GM19372 (cell line): ENCODE measurements around the gene MRM1.

ENCODE experiments used
- ATAC-seq: cut with Tn5 transposase; IDR thresholded peaks from one replicate; pipeline ENCODE4 v1.9.1; 2021; ENCODE audit warnings: mild to moderate bottlenecking, low read depth, moderate library complexity; ENCODE audit not compliant: unreplicated experiment

MRM1 gene

DNA sequence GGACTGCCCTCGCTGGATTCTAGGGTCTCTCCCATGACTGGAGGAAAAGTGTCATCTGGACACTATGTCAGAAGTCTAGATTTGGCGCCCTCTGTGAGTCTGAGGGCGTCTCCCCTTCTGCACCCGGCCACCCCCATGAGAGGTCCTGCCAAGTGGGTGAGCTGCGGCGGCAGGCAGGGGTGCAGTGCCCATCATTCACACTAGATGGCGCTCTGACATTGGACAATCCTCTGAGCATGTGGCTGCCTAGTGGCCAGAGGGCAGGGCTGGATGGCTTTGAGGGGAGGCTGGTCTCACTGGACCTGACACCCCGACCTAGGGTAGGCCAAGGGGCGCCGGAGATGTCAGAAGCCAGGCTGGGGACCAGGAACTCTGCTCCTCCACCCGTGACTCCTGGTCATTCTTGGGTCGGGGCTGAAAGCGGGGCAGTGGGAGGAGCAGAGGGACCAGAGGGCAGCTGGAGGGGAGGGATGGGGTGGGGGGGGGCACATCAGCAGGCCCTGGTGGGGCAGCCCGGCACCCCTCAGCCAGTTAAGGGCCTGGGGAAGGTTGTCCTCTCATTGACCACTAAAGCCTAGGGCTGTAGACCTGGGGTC lies 28.0 kb downstream of the MRM1 start:
- ATAC-seq: no peak

DNA sequence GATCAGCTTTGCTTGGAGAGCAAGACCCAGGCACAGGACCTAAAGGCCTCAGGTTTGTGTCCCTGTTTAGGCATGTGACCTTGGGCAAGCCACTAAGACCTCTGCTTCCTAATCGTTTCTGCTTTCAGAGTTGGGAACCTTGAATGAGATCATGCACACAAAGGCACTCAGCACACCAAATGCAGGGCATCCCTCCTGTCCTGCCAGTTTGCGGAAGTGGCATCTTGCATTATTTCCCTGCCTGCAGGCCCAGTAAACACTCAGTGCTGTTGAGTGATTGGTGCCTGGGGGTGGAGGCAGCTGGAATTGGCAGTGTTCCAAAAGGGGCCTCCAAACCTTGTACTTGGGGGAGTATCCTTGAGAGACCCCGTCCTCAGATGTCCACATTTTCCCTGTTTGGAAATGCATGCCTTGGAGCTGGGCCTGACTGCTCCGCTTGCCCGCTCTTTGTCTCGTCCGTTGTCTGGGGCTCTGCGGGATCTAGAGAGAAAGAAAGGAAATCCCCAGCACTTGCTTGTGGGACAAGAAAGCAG lies 28.7 kb downstream of the MRM1 start:
- no peak for ATAC-seq

DNA sequence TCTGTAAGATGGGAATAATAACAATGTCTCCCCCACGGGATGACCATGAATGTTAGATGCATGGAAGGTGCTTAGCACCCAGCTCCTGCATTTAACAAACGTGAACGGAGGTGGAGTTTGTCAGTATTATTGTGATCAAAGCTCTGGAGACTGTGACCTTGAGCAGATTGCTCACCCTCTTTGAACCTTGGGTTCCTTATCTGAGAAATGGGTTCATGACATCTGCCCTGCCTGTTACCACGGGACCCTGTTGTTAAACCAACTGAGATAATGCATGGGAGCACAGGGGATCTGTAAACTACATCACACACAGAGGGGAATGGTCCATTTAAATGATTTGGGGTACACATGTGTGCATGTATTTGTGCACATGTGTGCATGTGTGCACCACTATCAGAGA lies 29.6 kb downstream of the MRM1 start:
- no peak for ATAC-seq

DNA sequence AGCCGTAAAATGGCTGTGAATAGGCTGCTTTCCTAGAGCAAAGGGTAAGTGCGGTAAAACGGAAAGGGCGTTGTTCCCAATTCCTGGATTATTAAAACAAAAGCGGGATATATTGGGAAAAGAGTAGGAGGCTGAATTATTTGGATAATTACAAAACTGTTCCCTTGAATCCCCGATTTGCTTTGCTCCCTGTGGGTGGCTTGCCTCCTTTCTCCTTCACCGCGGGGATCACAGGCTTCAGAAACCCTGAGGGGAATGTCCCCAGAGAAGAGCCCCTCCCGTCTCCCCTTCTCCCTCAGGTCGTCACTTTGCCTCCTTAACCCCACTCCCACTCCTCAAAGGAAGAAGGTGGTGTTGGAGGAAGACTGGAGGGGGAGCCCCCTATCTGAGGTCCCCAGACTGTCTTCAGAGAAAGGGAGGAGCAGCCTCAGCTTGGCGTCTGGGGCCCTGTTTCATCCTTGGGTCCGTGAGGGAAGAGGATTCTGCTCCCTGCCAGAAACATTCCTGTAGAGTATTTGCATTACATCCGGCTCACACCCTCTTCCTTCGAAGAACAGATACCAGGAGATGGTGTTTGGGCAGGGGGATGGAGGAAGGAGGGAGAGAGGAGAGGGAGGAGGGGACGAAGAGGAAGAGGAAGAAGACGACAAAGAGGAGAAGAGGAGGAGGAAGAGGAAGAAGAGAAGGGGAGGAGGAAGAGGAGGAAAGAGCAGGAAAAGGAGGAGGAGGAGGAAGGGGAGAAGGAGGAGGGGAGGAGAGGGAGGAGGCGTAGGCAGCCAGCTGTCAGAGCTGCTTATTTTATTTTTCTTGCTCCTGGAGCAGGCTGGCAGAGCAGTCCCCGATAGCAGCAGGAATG lies 31.8 kb downstream of the MRM1 start:
- no peak for ATAC-seq

DNA sequence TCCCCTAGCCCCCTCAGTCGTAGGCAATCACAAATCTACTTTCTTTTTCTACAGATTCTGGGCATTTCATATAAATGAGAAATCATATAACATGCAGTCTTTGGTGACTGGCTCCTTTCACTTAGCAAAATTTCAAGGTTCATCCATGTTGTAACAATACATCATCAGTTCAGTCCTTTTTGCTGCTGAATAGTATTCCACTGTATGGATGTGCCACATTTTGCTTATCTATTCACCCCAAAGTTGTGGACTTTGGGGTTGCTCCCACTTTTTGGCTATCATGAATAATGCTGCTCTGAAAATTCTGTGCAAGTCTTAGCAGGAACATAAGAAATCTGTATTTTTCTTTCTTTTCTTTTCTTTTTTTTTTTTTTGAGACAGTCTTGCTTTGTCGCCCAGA lies 39.0 kb downstream of the MRM1 start:
- no peak for ATAC-seq

DNA sequence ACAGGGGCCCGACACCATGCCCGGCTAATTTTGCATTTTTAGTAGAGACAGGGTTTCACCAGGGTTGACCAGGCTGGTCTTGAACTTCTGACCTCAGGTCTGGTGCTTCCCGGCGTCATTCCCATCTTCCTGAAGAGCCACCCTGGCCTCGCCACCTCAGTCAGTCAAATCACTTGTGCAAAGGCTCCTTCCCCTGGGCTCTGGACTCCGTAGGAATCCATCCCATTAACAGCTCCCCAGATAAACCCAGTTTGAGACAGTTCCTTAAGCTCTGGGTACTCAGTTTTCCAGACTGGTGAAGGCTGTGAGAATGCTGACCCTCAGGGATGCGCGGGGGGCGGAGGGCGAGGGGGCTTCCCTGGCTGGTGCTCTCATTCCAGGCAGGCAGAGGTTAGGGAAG lies 39.5 kb downstream of the MRM1 start:
- no peak for ATAC-seq

DNA sequence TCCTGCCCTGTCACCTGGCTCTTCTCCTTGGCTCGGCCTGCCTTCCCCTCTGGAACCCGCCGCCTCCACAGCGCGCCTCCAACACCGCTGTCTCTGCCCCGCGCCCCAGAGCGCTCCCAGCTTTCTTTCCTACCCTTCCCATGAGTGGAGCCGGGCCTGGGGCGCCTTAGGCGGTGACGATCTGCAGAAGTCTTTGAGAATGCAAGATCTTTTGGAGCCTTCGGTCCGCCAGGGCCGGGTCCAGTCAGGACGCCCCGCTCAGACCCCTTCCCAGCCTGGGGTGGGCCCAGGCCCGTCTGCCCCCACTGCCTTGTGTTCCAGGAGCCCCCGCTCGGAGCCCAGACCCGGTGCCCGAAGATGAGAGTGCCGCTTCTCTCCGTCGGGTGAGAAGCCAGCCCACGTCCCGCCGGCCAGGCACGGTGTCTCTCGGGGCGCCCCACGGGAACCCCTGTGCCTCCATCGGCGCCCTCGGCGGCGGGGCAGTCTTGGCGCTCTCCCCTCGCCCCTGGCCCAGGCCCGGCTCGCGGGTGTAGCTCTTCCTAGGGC lies 40.0 kb downstream of the MRM1 start:
- ATAC-seq: no peak

DNA sequence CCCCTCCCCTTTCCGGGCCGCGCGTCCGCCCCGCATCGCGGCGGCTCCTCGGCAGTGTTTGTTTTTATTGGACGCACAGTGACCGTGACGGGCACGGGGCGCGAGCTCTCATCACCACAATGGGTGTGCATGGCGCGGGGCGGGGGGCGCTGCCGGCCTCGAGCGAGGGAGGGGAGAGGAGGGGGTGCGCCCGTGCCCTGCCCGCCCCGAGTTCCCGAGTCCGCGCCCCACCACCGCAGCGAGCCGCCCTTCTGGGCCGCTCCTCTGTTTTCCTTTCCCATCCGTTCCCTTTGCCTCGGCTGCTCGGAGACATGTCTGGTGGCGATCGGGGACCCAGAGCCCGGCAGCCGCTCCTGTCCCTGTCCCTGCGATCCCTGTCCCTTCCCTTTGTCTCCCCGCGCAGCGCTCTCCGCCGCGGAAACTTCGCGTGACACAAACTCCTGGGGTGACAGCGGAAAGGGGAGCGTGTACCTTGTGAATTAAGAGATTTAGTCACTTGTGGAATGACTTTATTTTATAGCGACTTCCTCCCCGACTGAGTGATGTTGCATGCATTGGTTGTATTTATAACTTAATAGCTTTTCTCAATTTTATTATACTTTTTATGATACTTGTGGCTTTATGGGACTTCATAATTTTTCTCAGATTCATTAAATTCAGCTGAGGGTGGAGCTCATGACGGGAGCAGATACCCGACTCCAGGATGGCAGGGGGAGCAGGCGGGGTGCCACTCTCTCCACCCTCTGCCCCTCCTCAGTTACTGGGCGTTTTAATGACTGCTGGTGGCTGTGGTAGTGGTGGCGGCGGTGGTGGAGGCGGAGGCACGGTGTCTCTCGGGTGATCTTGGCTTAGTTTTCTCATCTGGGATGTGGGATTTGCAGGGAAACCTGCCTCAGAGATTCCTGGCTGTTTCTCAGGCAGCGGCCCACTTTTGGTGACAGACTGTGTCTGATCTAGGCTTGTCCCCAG lies 40.8 kb downstream of the MRM1 start:
- ATAC-seq: no peak

DNA sequence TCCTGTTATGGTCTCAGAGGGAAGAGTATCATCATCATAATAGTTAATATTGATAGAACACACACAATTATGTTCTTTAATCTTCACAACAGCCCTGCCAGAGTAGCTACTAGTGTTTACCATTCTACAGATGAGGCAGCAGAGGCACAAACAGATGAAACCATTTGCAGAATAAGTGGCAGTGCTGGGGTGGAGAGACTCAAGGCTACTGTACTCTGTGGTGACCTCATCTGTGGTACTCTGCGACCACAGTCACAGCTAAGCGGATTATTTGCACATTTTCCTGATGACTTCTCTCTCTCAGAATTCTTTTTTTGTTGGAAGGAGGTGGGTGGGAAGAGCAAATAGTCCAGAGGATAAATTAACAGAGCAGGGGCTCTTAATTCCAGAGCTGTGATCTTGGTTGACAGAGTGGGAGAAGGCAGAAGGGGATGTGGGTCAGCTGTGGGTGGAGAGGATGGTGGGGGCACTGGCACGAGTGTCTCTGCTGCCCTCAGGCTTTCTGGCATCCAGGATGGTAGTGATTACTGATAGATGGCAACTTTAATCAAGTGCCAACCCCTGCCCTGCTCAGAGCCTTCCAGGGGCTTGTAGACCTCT lies 41.8 kb downstream of the MRM1 start:
- ATAC-seq: no peak

DNA sequence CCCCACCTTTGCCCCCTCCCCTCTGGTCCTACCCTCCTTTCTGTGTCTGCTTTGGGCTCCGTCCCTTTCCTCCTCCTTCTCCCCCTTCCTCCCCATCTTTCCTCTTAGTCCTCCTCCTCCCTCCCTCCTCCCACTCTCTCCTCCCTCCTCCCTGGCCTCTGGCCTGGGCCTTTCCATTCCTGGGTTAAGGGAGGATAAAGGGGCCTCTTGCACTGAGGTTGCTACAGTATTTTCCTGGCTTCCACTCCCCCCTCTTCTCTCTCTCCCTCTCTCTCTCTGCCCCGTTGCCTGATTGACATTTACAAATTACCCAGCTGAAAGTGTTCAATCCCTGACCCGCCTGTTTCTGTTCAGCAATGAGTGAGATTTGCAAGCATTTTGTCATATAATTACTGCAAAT lies 44.0 kb downstream of the MRM1 start:
- ATAC-seq: no peak

DNA sequence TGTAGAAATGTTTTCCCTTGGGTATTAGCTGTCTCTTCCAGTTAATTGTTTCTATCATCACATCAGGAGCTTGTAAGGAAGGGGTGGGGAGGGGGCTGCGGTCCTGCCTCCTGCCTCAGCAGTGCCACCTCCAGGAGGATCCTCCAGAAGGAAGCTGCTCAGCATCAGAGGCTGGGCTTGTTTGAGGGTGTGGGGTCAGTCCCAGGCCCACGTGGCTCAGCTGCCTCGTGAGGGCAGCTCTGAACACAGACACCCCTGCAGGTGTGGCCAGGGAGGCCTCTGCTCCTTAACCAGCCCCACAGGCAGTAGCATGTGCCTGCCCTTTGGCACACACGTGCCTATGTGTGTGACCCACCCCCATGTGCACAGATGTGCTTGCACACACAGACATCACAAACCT lies 46.3 kb downstream of the MRM1 start:
- no peak for ATAC-seq

DNA sequence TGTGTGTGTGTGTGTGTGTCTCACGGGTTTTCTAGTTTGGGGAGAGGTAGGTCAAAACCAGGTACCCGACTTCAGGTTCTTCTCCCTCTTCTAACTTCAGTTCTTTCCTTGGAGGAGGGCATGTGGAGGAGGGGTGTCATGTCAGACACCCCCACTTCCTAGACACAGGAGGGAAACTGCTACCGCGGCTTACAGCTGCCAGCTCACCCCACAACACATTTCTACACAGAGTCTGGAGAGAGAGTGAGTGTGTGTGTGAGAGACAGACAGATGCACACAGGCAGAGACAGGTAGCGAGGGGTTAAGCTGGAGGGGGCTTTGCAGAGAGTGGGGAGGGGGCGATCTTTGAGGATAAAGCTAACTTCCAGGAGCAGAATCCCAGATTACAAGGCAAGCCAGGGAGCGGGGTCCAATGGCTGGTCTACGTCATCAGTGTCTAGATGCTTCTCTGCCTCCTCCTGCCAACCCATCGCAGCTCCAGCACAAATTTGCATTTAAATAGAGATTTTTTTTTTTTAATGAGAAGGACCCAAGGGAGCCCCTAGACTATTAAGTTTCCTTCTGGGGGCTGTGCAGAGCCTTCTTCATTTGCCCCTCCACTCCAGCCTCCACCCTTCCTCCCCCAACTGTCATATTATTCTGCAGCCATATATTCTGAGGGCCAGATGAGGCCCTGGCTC lies 48.9 kb downstream of the MRM1 start:
- ATAC-seq: no peak

DNA sequence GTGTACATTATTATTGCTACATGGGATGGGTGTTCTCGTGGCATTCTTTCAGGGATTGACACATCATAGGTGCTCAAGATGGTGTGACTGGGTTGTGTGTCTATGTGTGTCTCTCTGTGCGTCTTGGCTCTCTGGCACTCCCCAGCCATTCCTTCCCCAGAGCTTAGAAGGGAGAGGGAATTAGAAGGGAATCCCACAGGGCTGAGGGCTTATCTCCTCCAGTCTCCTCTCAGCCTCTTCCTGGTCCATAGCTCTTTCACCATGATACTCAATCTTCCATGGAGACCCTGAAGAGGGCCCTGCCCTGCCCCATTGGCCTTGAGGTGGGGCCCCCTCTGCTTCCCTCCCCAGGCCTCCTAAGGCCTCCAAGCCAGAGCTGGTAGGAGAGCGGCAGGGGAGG lies 52.0 kb downstream of the MRM1 start:
- no peak for ATAC-seq

DNA sequence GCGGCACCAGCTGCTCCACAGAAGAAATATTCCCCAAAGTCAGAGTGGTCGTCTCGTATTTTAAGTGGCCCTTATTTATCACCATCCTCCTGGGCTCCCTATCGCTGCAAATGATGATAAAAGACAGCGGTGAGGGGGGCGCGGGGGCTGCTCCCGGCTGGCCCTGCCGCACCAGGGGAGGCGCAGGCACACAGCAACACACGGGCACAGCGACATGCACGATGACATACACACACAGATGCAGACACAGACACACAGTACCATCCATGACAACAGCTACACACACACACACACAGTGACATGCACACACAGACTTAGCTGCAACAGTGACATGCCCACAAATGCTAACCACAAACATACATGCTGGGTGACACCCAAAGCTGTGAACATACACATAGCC lies 52.5 kb downstream of the MRM1 start:
- ATAC-seq: no peak

DNA sequence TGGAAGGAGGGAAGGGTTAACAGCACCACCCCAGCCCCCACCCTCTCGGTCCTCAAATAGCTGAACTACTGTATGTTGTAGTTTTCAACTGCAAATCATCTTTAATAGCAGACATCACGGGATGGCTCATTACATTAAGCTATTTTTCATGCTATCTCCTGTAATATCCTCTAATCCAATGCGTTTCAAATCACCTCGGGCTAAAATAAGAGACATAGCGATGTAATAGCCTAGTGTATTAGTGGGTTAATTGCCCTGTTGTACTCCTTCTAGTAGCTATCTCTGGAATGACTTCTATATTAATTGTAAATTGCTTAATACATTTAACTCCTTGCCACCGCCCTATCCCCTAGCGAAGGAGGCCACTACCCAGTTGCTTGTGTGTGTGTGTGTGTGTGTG lies 54.3 kb downstream of the MRM1 start:
- ATAC-seq: no peak

DNA sequence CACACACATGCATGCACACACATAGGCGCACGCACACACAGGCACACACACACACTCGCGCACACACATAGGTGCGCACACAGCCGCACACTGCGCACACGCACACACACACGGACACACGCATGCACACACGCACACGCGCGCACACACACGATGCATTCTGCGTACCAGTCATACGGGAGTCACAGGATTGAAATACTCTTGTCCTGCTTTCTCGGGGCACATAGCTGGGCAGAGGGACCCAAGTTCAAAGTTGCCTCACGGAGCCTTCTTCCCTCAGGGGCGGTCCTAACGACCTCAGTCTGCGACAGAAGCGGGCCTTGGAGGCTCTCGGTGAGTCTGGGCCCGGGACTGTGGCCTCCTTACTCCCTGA lies 56.0 kb downstream of the MRM1 start:
- no peak for ATAC-seq

DNA sequence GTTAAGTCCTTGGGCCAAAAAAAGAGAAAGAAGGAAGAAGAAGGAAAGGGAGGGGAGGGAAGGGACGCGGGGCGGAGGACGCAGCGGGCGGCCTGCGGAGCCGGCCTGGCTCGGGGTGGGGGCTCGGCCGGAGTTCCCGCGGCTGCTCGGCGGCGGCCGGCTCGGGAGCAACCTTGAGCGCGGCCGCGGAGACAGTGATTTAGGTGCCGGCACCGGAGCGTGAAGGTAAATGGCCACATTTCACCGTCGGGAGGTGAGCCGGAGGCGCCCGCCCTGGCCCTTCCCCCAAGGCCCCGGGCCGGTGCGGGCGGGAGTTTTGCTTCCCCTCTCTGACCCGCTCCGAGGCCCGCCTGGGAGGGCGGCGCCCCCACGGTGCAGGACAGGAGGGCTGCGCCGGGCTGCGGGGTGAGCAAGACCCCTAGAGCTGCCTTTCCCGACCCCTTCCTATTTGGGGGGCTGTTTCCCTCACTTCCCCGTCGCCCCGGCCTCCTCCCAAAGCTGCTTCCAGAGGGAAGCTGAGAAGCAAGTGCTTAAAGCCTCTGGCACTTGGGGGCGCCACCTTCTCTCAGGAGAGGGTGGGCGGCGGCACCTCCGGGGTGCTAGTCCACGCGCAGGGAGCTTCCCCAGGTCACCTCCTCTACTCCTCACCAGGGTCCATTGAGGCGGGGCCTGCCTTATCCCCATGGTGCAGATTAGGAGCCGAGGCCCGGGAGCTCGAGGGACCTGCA lies 56.5 kb downstream of the MRM1 start:
- ATAC-seq: no peak
